DND-41 (cell line): Measurements from ENCODE around the gene CHMP5.

Source experiments
- ATAC-seq: fragments of 200-7000 bp; cut with Tn5 transposase; 3 replicates; pipeline ENCODE4 v1.9.1; 2021; ENCODE audit warnings: low read depth; ENCODE audit not compliant: insufficient read depth
- DNase-seq: peaks from one replicate; pipeline ENCODE4 v3.0.0-alpha.2; 2020
- H2AFZ ChIP-seq: 2 replicates; pipeline ENCODE4 v1.6.0; 2012; ENCODE audit warnings: low read depth, low read length
- H3K27ac ChIP-seq: 2 replicates; pipeline ENCODE4 v1.5.1; 2012; ENCODE audit warnings: low read length, inconsistent platforms
- H3K27me3 ChIP-seq: fragments of 200-600 bp; sonication (generic); 2 replicates; pipeline ENCODE4 v1.6.0; 2012; ENCODE audit warnings: low read length, mild to moderate bottlenecking, inconsistent platforms; ENCODE audit not compliant: insufficient read depth, poor library complexity
- H3K36me3 ChIP-seq: 2 replicates; pipeline ENCODE4 v1.5.1; 2012; ENCODE audit warnings: low read length, inconsistent platforms; ENCODE audit not compliant: insufficient read depth
- H3K4me1 ChIP-seq: 2 replicates; pipeline ENCODE4 v1.5.1; 2012; ENCODE audit warnings: mild to moderate bottlenecking, low read length; ENCODE audit not compliant: insufficient read depth
- H3K4me2 ChIP-seq: 2 replicates; pipeline ENCODE4 v1.6.0; 2012; ENCODE audit warnings: mild to moderate bottlenecking, moderate library complexity, low read length, inconsistent platforms; ENCODE audit not compliant: insufficient read depth
- H3K4me3 ChIP-seq, 2 experiments: fragments of 200-600 bp in 1 of 2; shearing (Covaris generic) in 1 of 2; 2 replicates each; pipeline ENCODE4 v1.5.1; 2012 to 2016; ENCODE audit warnings: inconsistent platforms in 2 of 2, low read length in 2 of 2, mild to moderate bottlenecking in 2 of 2, low read depth in 1 of 2, moderate library complexity in 1 of 2
- H3K79me2 ChIP-seq: 2 replicates; pipeline ENCODE4 v1.6.0; 2012; ENCODE audit warnings: low read length, inconsistent platforms; ENCODE audit not compliant: insufficient read depth
- H3K9ac ChIP-seq: 2 replicates; pipeline ENCODE4 v1.6.0; 2012; ENCODE audit warnings: low read depth, mild to moderate bottlenecking, inconsistent platforms, low read length, moderate library complexity
- H3K9me3 ChIP-seq: 2 replicates; pipeline ENCODE4 v1.5.1; 2012; ENCODE audit warnings: low read length, moderate library complexity, mild to moderate bottlenecking, inconsistent platforms; ENCODE audit not compliant: insufficient read depth, severe bottlenecking
- H4K20me1 ChIP-seq: 2 replicates; pipeline ENCODE4 v1.6.0; 2012; ENCODE audit warnings: low read length; ENCODE audit not compliant: insufficient read depth
- EZH2 ChIP-seq: IDR thresholded peaks from 3 replicates; pipeline ENCODE4 v1.6.1; 2012; ENCODE audit warnings: borderline replicate concordance, low read depth, mild to moderate bottlenecking, moderate library complexity, low read length, inconsistent platforms; ENCODE audit not compliant: severe bottlenecking
- TF ChIP-seq, protein P1 (sequence below): IDR thresholded peaks from 2 replicates; pipeline ENCODE4 v1.5.1; 2012; ENCODE audit warnings: borderline replicate concordance, low read length, moderate library complexity, mild to moderate bottlenecking; ENCODE audit not compliant: poor library complexity, severe bottlenecking; ENCODE audit errors: extremely low read depth

CHMP5 gene

DNA sequence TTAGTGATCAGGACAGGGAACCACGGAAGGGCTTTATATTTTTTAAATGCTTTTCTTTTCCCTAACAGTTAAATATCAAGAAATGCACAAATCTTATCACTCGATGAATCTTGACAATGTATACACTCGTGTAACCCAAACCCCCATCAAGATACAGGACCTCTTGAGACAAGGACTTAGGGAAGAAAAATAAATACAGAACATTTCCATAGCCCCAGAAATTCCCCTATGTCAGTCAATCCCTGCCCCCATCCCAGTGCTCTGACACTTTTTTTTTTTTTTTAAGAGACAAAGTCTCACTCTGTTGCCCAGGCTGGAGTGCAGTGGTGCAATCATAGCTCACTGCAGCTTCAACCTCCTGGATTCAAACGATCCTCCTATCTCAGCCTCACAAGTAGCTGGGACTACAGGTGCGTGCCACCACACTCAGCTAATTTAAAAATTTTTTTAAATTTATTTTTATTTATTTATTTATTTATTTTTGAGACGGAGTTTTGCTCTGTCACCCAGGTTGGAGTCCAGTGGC is 22.2 kb upstream of the CHMP5 start:
- DNase-seq (no peak), ATAC-seq (no peak)
- no peaks in the 10 kb centered on the region for H3K79me2 ChIP-seq
- no peak overlapping the region for H3K4me3 ChIP-seq
- H3K9ac ChIP-seq, result no peak overlapping the region
- no peak overlapping the region for H3K4me2 ChIP-seq
- TF ChIP-seq EZH2, result no peak
- H3K36me3 ChIP-seq, result no peaks in the 10 kb centered on the region
- H3K4me1 ChIP-seq, result no peaks in the 10 kb centered on the region
- no peak overlapping the region for H3K27ac ChIP-seq
- H2AFZ ChIP-seq, result no peak overlapping the region
- no peaks in the 10 kb centered on the region for H3K27me3 ChIP-seq
- H3K9me3 ChIP-seq, result no peaks in the 10 kb centered on the region
- H4K20me1 ChIP-seq, result no peaks in the 10 kb centered on the region

DNA sequence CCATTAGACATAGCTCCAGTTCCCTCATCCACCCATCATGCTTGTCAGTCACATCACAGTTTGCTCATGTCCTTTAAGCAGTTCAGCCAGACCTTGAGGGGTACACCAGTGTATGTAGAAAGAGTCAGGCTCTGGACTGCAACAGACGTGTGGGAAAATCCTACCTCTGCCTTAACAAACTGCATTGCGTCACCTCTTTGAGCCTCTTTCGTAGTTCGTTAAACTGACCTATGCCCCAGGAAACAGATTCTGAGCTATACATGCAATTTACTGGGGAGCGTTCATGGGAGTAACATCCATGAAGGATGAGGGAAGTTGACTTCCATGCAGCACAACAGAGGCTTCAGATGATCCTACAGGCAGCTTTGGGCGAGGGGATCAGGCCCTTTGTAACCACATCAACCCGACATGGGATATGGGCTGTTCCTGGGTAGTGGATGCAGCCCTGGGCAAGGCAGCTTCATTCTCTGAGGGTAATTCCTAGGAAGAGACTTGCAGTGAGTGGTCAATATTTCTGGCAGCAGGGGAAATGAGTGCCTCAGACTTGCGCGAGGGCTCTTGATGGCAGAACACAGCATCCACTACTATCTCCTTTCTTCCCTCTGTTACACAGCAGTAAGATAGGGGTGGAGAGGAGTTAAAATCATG is 20.6 kb upstream of the CHMP5 start:
- Histone ChIP-seq H3K9ac (no peak overlapping the region), H3K79me2 (no peaks in the 10 kb centered on the region), H2AFZ (no peak overlapping the region), H3K4me1 (no peaks in the 10 kb centered on the region), H3K4me3 (no peak overlapping the region), H3K27me3 (no peaks in the 10 kb centered on the region), H3K9me3 (no peaks in the 10 kb centered on the region), H3K27ac (no peak overlapping the region), H3K4me2 (no peak overlapping the region), H4K20me1 (no peaks in the 10 kb centered on the region), H3K36me3 (no peaks in the 10 kb centered on the region)
- no peak for TF ChIP-seq EZH2
- TF ChIP-seq, protein P1, sequence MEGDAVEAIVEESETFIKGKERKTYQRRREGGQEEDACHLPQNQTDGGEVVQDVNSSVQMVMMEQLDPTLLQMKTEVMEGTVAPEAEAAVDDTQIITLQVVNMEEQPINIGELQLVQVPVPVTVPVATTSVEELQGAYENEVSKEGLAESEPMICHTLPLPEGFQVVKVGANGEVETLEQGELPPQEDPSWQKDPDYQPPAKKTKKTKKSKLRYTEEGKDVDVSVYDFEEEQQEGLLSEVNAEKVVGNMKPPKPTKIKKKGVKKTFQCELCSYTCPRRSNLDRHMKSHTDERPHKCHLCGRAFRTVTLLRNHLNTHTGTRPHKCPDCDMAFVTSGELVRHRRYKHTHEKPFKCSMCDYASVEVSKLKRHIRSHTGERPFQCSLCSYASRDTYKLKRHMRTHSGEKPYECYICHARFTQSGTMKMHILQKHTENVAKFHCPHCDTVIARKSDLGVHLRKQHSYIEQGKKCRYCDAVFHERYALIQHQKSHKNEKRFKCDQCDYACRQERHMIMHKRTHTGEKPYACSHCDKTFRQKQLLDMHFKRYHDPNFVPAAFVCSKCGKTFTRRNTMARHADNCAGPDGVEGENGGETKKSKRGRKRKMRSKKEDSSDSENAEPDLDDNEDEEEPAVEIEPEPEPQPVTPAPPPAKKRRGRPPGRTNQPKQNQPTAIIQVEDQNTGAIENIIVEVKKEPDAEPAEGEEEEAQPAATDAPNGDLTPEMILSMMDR, result no peak
- DNase-seq (no peak), ATAC-seq (no peak)

DNA sequence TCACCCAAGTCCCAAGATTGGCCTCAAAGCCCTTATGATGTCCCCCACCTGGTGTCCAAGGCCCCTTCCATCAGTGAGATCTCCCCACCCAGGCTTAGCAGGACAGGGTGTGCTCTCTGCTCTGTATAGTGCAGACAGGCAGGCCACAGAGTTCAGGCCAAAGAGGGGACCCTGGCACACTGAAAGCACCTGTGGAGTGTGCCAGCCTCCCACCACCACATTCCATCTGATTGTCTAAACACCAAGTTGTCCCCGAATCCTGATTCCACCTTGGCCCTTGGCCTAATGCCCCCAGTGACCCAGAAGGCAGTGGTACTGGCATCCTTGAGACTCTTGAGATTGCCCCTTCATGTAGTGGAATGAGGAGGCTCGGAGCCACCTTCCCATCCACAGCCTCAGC is 19.5 kb upstream of the CHMP5 start:
- Histone ChIP-seq H3K79me2 (no peaks in the 10 kb centered on the region), H3K36me3 (no peaks in the 10 kb centered on the region), H3K4me2 (no peak overlapping the region), H3K4me1 (no peaks in the 10 kb centered on the region), H3K27ac (no peak overlapping the region), H3K9ac (no peak overlapping the region), H3K9me3 (no peaks in the 10 kb centered on the region), H3K27me3 (no peaks in the 10 kb centered on the region), H2AFZ (no peak overlapping the region), H4K20me1 (no peaks in the 10 kb centered on the region), H3K4me3 (no peak overlapping the region)
- DNase-seq (no peak), ATAC-seq (no peak)
- TF ChIP-seq EZH2, result no peak
- TF ChIP-seq, protein P1, result no peak

GRCh38 chr9:33246269-33246860 is 18.5 kb upstream of the CHMP5 start:
- TF ChIP-seq, protein P1, result no peak
- no peak for TF ChIP-seq EZH2
- Histone ChIP-seq H3K79me2 (no peaks in the 10 kb centered on the region), H3K4me1 (no peaks in the 10 kb centered on the region), H3K27me3 (no peaks in the 10 kb centered on the region), H3K4me2 (no peak overlapping the region), H3K9ac (no peak overlapping the region), H3K27ac (no peak overlapping the region), H3K4me3 (no peak overlapping the region), H2AFZ (no peak overlapping the region), H3K9me3 (no peaks in the 10 kb centered on the region), H3K36me3 (no peaks in the 10 kb centered on the region), H4K20me1 (no peaks in the 10 kb centered on the region)
- DNase-seq (no peak), ATAC-seq (no peak)
